ENCODE results near the gene KY.

Gene KY

GRCh38 chr3:134687642-134688041, 36.8 kb upstream of the KY start:
- TF ChIP-seq YY1 (IDR thresholded peaks at IDR 0.05; ENCODE audit: low read depth) (no peak), NFIC (IDR thresholded peaks at IDR 0.05) (no peak), CEBPB (IDR thresholded peaks at IDR 0.05) (no peak), EGR1 (IDR thresholded peaks at IDR 0.05) (no peak), TAF1 (IDR thresholded peaks at IDR 0.05; ENCODE audit: low read depth) (no peak), FOXM1 (IDR thresholded peaks at IDR 0.05; ENCODE audit: borderline replicate concordance, low read depth) (no peak), TCF12 (IDR thresholded peaks at IDR 0.05; ENCODE audit: low read depth) (no peak), RAD21 (IDR thresholded peaks at IDR 0.05; ENCODE audit: low read depth) (no peak), EP300 (IDR thresholded peaks at IDR 0.05; ENCODE audit: borderline replicate concordance) (no peak)
- TF ChIP-seq, protein P1, sequence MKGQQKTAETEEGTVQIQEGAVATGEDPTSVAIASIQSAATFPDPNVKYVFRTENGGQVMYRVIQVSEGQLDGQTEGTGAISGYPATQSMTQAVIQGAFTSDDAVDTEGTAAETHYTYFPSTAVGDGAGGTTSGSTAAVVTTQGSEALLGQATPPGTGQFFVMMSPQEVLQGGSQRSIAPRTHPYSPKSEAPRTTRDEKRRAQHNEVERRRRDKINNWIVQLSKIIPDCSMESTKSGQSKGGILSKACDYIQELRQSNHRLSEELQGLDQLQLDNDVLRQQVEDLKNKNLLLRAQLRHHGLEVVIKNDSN (IDR thresholded peaks at IDR 0.05), result no peak
- TF ChIP-seq, protein P2, sequence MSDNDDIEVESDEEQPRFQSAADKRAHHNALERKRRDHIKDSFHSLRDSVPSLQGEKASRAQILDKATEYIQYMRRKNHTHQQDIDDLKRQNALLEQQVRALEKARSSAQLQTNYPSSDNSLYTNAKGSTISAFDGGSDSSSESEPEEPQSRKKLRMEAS (IDR thresholded peaks at IDR 0.05), result no peak
- TF ChIP-seq, protein P3, sequence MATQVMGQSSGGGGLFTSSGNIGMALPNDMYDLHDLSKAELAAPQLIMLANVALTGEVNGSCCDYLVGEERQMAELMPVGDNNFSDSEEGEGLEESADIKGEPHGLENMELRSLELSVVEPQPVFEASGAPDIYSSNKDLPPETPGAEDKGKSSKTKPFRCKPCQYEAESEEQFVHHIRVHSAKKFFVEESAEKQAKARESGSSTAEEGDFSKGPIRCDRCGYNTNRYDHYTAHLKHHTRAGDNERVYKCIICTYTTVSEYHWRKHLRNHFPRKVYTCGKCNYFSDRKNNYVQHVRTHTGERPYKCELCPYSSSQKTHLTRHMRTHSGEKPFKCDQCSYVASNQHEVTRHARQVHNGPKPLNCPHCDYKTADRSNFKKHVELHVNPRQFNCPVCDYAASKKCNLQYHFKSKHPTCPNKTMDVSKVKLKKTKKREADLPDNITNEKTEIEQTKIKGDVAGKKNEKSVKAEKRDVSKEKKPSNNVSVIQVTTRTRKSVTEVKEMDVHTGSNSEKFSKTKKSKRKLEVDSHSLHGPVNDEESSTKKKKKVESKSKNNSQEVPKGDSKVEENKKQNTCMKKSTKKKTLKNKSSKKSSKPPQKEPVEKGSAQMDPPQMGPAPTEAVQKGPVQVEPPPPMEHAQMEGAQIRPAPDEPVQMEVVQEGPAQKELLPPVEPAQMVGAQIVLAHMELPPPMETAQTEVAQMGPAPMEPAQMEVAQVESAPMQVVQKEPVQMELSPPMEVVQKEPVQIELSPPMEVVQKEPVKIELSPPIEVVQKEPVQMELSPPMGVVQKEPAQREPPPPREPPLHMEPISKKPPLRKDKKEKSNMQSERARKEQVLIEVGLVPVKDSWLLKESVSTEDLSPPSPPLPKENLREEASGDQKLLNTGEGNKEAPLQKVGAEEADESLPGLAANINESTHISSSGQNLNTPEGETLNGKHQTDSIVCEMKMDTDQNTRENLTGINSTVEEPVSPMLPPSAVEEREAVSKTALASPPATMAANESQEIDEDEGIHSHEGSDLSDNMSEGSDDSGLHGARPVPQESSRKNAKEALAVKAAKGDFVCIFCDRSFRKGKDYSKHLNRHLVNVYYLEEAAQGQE (IDR thresholded peaks at IDR 0.05; ENCODE audit: low read depth), result no peak

- TF ChIP-seq ZBTB7A (IDR thresholded peaks at IDR 0.05; ENCODE audit: low read depth) (no peak), YY1 (IDR thresholded peaks at IDR 0.05; ENCODE audit: low read depth) (no peak), TAF1 (IDR thresholded peaks at IDR 0.05; ENCODE audit: low read depth) (no peak), TCF12 (IDR thresholded peaks at IDR 0.05; ENCODE audit: low read depth) (no peak), RAD21 (IDR thresholded peaks at IDR 0.05; ENCODE audit: low read depth) (no peak), EGR1 (IDR thresholded peaks at IDR 0.05) (no peak), CEBPB (IDR thresholded peaks at IDR 0.05) (no peak), FOXM1 (IDR thresholded peaks at IDR 0.05; ENCODE audit: borderline replicate concordance, low read depth) (no peak), TEAD4 (IDR thresholded peaks at IDR 0.05) (no peak), NFIC (IDR thresholded peaks at IDR 0.05) (no peak), CREB1 (IDR thresholded peaks at IDR 0.05; ENCODE audit: low read depth) (no peak), EP300 (IDR thresholded peaks at IDR 0.05; ENCODE audit: borderline replicate concordance) (no peak)
- TF ChIP-seq, protein P1 (IDR thresholded peaks at IDR 0.05), result no peak
- TF ChIP-seq, protein P2 (IDR thresholded peaks at IDR 0.05), result no peak
- TF ChIP-seq, protein P3 (IDR thresholded peaks at IDR 0.05; ENCODE audit: low read depth), result no peak
These were observed 35.3 kb upstream of the KY start for GRCh38 chr3:134685929-134686802.

GRCh38 chr3:134682196-134682880, 31.5 kb upstream of the KY start:
- TF ChIP-seq, protein P3 (IDR thresholded peaks at IDR 0.05; ENCODE audit: low read depth), result no peak
- TF ChIP-seq EGR1 (IDR thresholded peaks at IDR 0.05) (no peak), ZBTB7A (IDR thresholded peaks at IDR 0.05; ENCODE audit: low read depth) (no peak), CREB1 (IDR thresholded peaks at IDR 0.05; ENCODE audit: low read depth) (no peak), EP300 (IDR thresholded peaks at IDR 0.05; ENCODE audit: borderline replicate concordance) (no peak), NFIC (IDR thresholded peaks at IDR 0.05) (no peak), CEBPB (IDR thresholded peaks at IDR 0.05) (no peak), RAD21 (IDR thresholded peaks at IDR 0.05; ENCODE audit: low read depth) (no peak), TEAD4 (IDR thresholded peaks at IDR 0.05) (no peak), FOXM1 (IDR thresholded peaks at IDR 0.05; ENCODE audit: borderline replicate concordance, low read depth) (no peak), TCF12 (IDR thresholded peaks at IDR 0.05; ENCODE audit: low read depth) (no peak), YY1 (IDR thresholded peaks at IDR 0.05; ENCODE audit: low read depth) (no peak)
- TF ChIP-seq, protein P1 (IDR thresholded peaks at IDR 0.05), result no peak
- TF ChIP-seq, protein P2 (IDR thresholded peaks at IDR 0.05), result no peak

Data from Ishikawa (cell line).